Measurements from ENCODE around the gene KRT33A.

DNA sequence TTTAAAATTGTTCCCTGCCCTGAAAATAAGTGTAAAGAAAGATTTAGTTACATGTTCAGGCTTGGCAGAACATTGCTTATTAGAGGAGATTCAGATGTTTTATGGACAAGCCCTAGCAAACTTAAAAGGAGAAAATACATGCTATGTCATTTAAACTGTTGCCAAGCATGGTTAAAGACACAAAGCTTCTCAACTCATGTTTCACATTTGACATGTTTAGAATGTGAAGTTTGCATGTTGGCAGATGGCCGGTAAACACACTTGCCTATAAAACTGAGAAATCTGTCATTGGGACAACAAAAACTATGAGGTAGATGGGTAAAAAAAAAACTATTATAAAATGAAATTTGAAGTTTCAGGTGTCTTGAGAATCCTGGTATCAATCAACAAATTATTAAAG is 53.8 kb downstream of the KRT33A start:
- no peak for TF ChIP-seq ISL1 (CRISPR knock-in tag; IDR thresholded peaks at IDR 0.05)
- TF ChIP-seq GLIS3 (CRISPR knock-in tag; IDR thresholded peaks at IDR 0.05) = no peak
- no peak for TF ChIP-seq ARNTL (CRISPR knock-in tag; IDR thresholded peaks at IDR 0.05; ENCODE audit: borderline replicate concordance, low read depth)
- no peak for TF ChIP-seq ESRRG (CRISPR knock-in tag; IDR thresholded peaks at IDR 0.05)
- TF ChIP-seq ZNF8 (CRISPR knock-in tag; IDR thresholded peaks at IDR 0.05) = no peak
- TF ChIP-seq, protein P1, sequence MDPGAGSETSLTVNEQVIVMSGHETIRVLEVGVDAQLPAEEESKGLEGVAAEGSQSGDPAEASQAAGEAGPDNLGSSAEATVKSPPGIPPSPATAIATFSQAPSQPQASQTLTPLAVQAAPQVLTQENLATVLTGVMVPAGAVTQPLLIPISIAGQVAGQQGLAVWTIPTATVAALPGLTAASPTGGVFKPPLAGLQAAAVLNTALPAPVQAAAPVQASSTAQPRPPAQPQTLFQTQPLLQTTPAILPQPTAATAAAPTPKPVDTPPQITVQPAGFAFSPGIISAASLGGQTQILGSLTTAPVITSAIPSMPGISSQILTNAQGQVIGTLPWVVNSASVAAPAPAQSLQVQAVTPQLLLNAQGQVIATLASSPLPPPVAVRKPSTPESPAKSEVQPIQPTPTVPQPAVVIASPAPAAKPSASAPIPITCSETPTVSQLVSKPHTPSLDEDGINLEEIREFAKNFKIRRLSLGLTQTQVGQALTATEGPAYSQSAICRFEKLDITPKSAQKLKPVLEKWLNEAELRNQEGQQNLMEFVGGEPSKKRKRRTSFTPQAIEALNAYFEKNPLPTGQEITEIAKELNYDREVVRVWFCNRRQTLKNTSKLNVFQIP (CRISPR knock-in tag; IDR thresholded peaks at IDR 0.05; ENCODE audit: borderline replicate concordance, low read depth) = no peak
- TF ChIP-seq ZFP3 (CRISPR knock-in tag; IDR thresholded peaks at IDR 0.05) = no peak
- no peak for TF ChIP-seq ZNF565 (CRISPR knock-in tag; conservative IDR thresholded peaks at IDR 0.05; ENCODE audit: low read depth)
- TF ChIP-seq, protein P2, sequence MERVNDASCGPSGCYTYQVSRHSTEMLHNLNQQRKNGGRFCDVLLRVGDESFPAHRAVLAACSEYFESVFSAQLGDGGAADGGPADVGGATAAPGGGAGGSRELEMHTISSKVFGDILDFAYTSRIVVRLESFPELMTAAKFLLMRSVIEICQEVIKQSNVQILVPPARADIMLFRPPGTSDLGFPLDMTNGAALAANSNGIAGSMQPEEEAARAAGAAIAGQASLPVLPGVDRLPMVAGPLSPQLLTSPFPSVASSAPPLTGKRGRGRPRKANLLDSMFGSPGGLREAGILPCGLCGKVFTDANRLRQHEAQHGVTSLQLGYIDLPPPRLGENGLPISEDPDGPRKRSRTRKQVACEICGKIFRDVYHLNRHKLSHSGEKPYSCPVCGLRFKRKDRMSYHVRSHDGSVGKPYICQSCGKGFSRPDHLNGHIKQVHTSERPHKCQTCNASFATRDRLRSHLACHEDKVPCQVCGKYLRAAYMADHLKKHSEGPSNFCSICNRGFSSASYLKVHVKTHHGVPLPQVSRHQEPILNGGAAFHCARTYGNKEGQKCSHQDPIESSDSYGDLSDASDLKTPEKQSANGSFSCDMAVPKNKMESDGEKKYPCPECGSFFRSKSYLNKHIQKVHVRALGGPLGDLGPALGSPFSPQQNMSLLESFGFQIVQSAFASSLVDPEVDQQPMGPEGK (CRISPR knock-in tag; IDR thresholded peaks at IDR 0.05; ENCODE audit: borderline replicate concordance) = no peak
- no peak for TF ChIP-seq OSR1 (CRISPR knock-in tag; IDR thresholded peaks at IDR 0.05)
- TF ChIP-seq RARB (CRISPR knock-in tag; IDR thresholded peaks at IDR 0.05) = no peak
- TF ChIP-seq ZFP30 (CRISPR knock-in tag; IDR thresholded peaks at IDR 0.05) = no peak

Data from SK-N-SH treated with all-trans-retinoic acid at 6 μM for 48 hours (cell line).